K562 (cell line): ENCODE data around the gene GARIN5B. TPM values are rescaled to one million over a fixed set of nuclear protein-coding genes. Genes with fewer than 3 reads are reported as not detected.

Source experiments
- ATAC-seq: fragments of 200-7000 bp; cut with Tn5 transposase; 3 replicates; pipeline ENCODE4 v1.9.1; 2020; ENCODE audit warnings: moderate library complexity
- BruUV-seq: library from RNA; stranded (reverse); fragments of 400-500 nt; replicated peaks from 2 replicates; lab custom pipeline; 2021; lab: Mats Ljungman, UMichigan
- CTCF ChIA-PET: fragments of 300-600 bp; formaldehyde crosslinking; extraction: SDS; loops from one replicate; lab custom pipeline; 2021; ENCODE audit warnings: low intra/inter-chr PET ratio; lab: Yijun Ruan, JAX
- POLR2A ChIA-PET: fragments of 300-600, 350-650 bp; sonication (Branson Sonifier 250); formaldehyde crosslinking; extraction: SDS; loops from one replicate; lab custom pipeline; 2021; ENCODE audit warnings: antibody characterized with exemption, inconsistent platforms; lab: Yijun Ruan, JAX
- DNase-seq, 4 experiments: peaks; one replicate each; pipeline versions ENCODE4 v3.0.0 to v3.0.0-alpha.2; 2011 to 2018; ENCODE audit warnings: low spot score in 3 of 4, mixed read lengths in 3 of 4; ENCODE audit errors: extremely low read depth in 1 of 4
- FAIRE-seq: peaks from 2 replicates; lab custom pipeline; 2011; peaks lifted over from hg19 to GRCh38; lab: Jason Lieb, UNC
- H2AFZ ChIP-seq: 2 replicates; pipeline ENCODE4 v1.6.0; 2011; ENCODE audit warnings: low read depth, low read length, control low read depth, inconsistent platforms
- H3K27ac ChIP-seq: fragments of 200-600 bp; 3 replicates; pipeline ENCODE4 v1.8.0; 2011; ENCODE audit warnings: low read depth, mild to moderate bottlenecking, control low read depth, inconsistent platforms, low read length, moderate library complexity, mixed read lengths; ENCODE audit errors: extremely low read depth
- H3K27me3 ChIP-seq, 2 experiments: fragments of 300-600 bp in 1 of 2; 2 replicates in 1 of 2; 3 replicates in 1 of 2; pipeline versions ENCODE4 v1.6.0 to v1.8.0; 2011; ENCODE audit warnings: inconsistent platforms in 2 of 2, low read length in 2 of 2, mild to moderate bottlenecking in 1 of 2, mixed read lengths in 1 of 2, moderate library complexity in 1 of 2; ENCODE audit not compliant: control insufficient read depth in 2 of 2, insufficient read depth in 2 of 2
- H3K36me3 ChIP-seq: fragments of 300-600 bp; 3 replicates; pipeline ENCODE4 v1.8.0; 2011; ENCODE audit warnings: mild to moderate bottlenecking, low read length, inconsistent platforms; ENCODE audit not compliant: control insufficient read depth, insufficient read depth
- H3K4me1 ChIP-seq, 2 experiments: fragments of 200-600 bp in 1 of 2; replicated peaks in 1 of 2; 2 replicates in 1 of 2; 3 replicates in 1 of 2; pipeline versions ENCODE4 v1.5.1 to v1.8.0; 2011; ENCODE audit warnings: inconsistent platforms in 2 of 2, low read length in 2 of 2, mild to moderate bottlenecking in 1 of 2, mixed read lengths in 1 of 2, moderate library complexity in 1 of 2; ENCODE audit not compliant: control insufficient read depth in 2 of 2, insufficient read depth in 2 of 2
- H3K4me2 ChIP-seq: 2 replicates; pipeline ENCODE4 v1.6.1; 2011; ENCODE audit warnings: low read length, control low read depth, inconsistent platforms, mixed read lengths; ENCODE audit not compliant: insufficient read depth
- H3K4me3 ChIP-seq: fragments of 200-600 bp; sonication (generic), shearing (Covaris generic); 2 replicates; pipeline ENCODE4 v1.5.1; 2016; ENCODE audit warnings: control low read depth, inconsistent platforms
- H3K79me2 ChIP-seq: fragments of 200-600 bp; 3 replicates; pipeline ENCODE4 v1.8.0; 2011; ENCODE audit warnings: low read length, inconsistent platforms; ENCODE audit not compliant: control insufficient read depth, insufficient read depth
- H3K9ac ChIP-seq, 2 experiments: 2 replicates each; pipeline versions ENCODE4 v1.6.0 to v1.6.1; 2011; ENCODE audit warnings: low read depth in 2 of 2, low read length in 2 of 2, control low read depth in 1 of 2, inconsistent platforms in 1 of 2, mild to moderate bottlenecking in 1 of 2, mixed read lengths in 1 of 2; ENCODE audit not compliant: insufficient read depth in 1 of 2
- H3K9me1 ChIP-seq: one replicate; pipeline ENCODE4 v1.6.0; 2011; ENCODE audit warnings: inconsistent platforms, mild to moderate bottlenecking, low read length, moderate library complexity; ENCODE audit not compliant: control insufficient read depth, insufficient read depth
- H3K9me3 ChIP-seq: replicated peaks from 2 replicates; pipeline ENCODE4 v1.5.1; 2011; ENCODE audit warnings: low read depth, low read length, inconsistent platforms; ENCODE audit not compliant: control insufficient read depth, insufficient read depth
- H4K20me1 ChIP-seq: replicated peaks from 2 replicates; pipeline ENCODE4 v1.6.1; 2011; ENCODE audit warnings: low read length, inconsistent platforms, mixed read lengths; ENCODE audit not compliant: control insufficient read depth, insufficient read depth
- BACH1 ChIP-seq: fragments of 200-800 bp; sonication (Bioruptor generic); IDR thresholded peaks from 2 replicates; pipeline ENCODE4 v1.6.1; 2016; ENCODE audit warnings: missing genetic modification characterization, missing compliant biosample characterization
- C11orf30 ChIP-seq: fragments of 450-650 bp; IDR thresholded peaks from 2 replicates; pipeline ENCODE4 v1.6.1; 2016; ENCODE audit warnings: low read depth, mild to moderate bottlenecking
- HMBOX1 ChIP-seq: sonication (generic); IDR thresholded peaks from 2 replicates; pipeline ENCODE4 v1.6.1; 2016
- KHSRP ChIP-seq: fragments of 450-650 bp; IDR thresholded peaks from 2 replicates; pipeline ENCODE4 v1.6.1; 2017
- MAX ChIP-seq: sonication (generic); formaldehyde crosslinking; IDR thresholded peaks from 2 replicates; pipeline ENCODE4 v1.9.0; 2022; ENCODE audit warnings: mild to moderate bottlenecking, missing genetic modification reagents
- MTA3 ChIP-seq: fragments of 450-650 bp; formaldehyde crosslinking; IDR thresholded peaks from 2 replicates; pipeline ENCODE4 v1.6.1; 2017; ENCODE audit warnings: mild to moderate bottlenecking, borderline replicate concordance
- NRF1 ChIP-seq, 2 experiments: fragments of 450-650 bp; IDR thresholded peaks in 1 of 2; conservative IDR thresholded peaks in 1 of 2; 2 replicates each; pipeline ENCODE4 v1.6.1; 2014; ENCODE audit warnings: mild to moderate bottlenecking in 2 of 2
- PHB2 ChIP-seq: fragments of 450-650 bp; IDR thresholded peaks from 2 replicates; pipeline ENCODE4 v1.6.1; 2017; ENCODE audit warnings: low read depth
- RBM14 ChIP-seq: fragments of 200-400 bp; formaldehyde crosslinking; IDR thresholded peaks from 2 replicates; pipeline ENCODE4 v1.6.1; 2018; ENCODE audit warnings: low read depth, mild to moderate bottlenecking, low read length, moderate library complexity, borderline replicate concordance; ENCODE audit not compliant: insufficient read depth
- RBM34 ChIP-seq: fragments of 200-400 bp; formaldehyde crosslinking; IDR thresholded peaks from 2 replicates; pipeline ENCODE4 v1.6.1; 2018; ENCODE audit warnings: low read length, borderline replicate concordance; ENCODE audit not compliant: insufficient read depth
- SMAD2 ChIP-seq: fragments of 150-350 bp; IDR thresholded peaks from 2 replicates; pipeline ENCODE4 v1.6.1; 2014; ENCODE audit warnings: low read depth, mild to moderate bottlenecking, low read length
- SMARCC2 ChIP-seq: fragments of 450-650 bp; IDR thresholded peaks from 2 replicates; pipeline ENCODE4 v1.6.1; 2017; ENCODE audit warnings: antibody characterized with exemption, moderate library complexity, mild to moderate bottlenecking, low read depth
- TCFL5 ChIP-seq: fragments of 250-450 bp; sonication (Bioruptor Pico); conservative IDR thresholded peaks from 2 replicates; pipeline ENCODE4 v1.6.1; 2021; ENCODE audit warnings: mild to moderate bottlenecking, moderate library complexity, matching md5 sums
- TFAM ChIP-seq: fragments of 250-450 bp; sonication (Bioruptor Pico); conservative IDR thresholded peaks from 2 replicates; pipeline ENCODE4 v1.5.0; 2021; ENCODE audit warnings: mild to moderate bottlenecking, moderate library complexity
- ZBTB33 ChIP-seq: sonication (generic); formaldehyde crosslinking; IDR thresholded peaks from 2 replicates; pipeline ENCODE4 v1.8.1; 2023; ENCODE audit warnings: mild to moderate bottlenecking, missing genetic modification reagents
- WGBS: fragments of 100-300 bp; shearing (Covaris generic); methylation state at CpG from one replicate; pipeline ENCODE4 v1.1.6; 2016; ENCODE audit warnings: low coverage, mixed read lengths; ENCODE audit not compliant: insufficient coverage; ENCODE audit errors: missing lambda C conversion rate; 5-methylcytosine and 5-hydroxymethylcytosine counted together
- in situ Hi-C: fragments of 300-500 bp; cut with MboI; formaldehyde crosslinking; loops from 4 replicates; pipeline ENCODE4 v1.15.0; 2018; ENCODE audit warnings: inconsistent platforms, mixed read lengths
- intact Hi-C: fragments of 100-400 bp; cut with micrococcal nuclease; formaldehyde crosslinking; loops from 2 replicates; pipeline ENCODE4 v1.14.2; 2022
- polyA plus RNA-seq, 8 experiments: library from polyadenylated mRNA; depleted of rRNA in 4 of 8; stranded (reverse) in 5 of 8; unstranded in 3 of 8; fragments of >200 nt; fragmentation: Nextera tagmentation in 2 of 8; fragmentation: Illumina TruSeq in 1 of 8; extraction: Ambion mirVana in 2 of 8; extraction: Trizol in 1 of 8; gene quantifications; 2 replicates each; pipeline versions ENCODE4 v1.2.1 to v1.2.3, GENCODE V29; 2011 to 2014; ENCODE audit warnings: inconsistent platforms in 1 of 8, missing spikeins in 1 of 8
- total RNA-seq, 7 experiments: library from RNA; depleted of rRNA in 6 of 7; stranded (reverse); fragments of >200 nt in 6 of 7; fragmentation: Illumina TruSeq in 2 of 7; extraction: Trizol in 2 of 7; gene quantifications; 2 replicates each; pipeline versions ENCODE4 v1.2.1 to v1.2.3, GENCODE V29; 2011 to 2021; ENCODE audit warnings: low replicate concordance in 1 of 7
- TF ChIP-seq, protein P1 (sequence below): sonication (generic); formaldehyde crosslinking; IDR thresholded peaks from 2 replicates; pipeline ENCODE4 v1.8.1; 2023; ENCODE audit warnings: missing genetic modification reagents, mild to moderate bottlenecking, borderline replicate concordance

Gene GARIN5B
- total and polyA plus RNA-seq, 9 of the 15 experiments (the other 6 are each of a cell fraction or from before 2014, with no cell fraction given): not detected

- Histone ChIP-seq H3K36me3 (no peaks in the 10 kb centered on the region), H3K4me1 (peaks cover 3 to 36% of the 10 kb centered on the region in 2 experiments; a peak in 4 of 5 replicates), H3K4me3 (no peak overlapping the region), H3K27ac (no peak overlapping the region), H3K4me2 (peak overlapping the region; percentile 50), H3K27me3 (no peaks in the 10 kb centered on the region), H4K20me1 (no peaks in the 10 kb centered on the region), H3K9ac (peak overlapping the region in 1 of 2 experiments; percentile 55; a peak in 2 of 4 replicates), H2AFZ (peak overlapping the region; percentile 91), H3K9me1 (no peaks in the 10 kb centered on the region), H3K79me2 (no peaks in the 10 kb centered on the region), H3K9me3 (no peaks in the 10 kb centered on the region)
- DNase-seq (peak; percentile 63 to 78 (median 68)), ATAC-seq (peak; percentile 97), FAIRE-seq (no peak)
- ChIA-PET POLR2A (interaction anchor here (0.7 kb wide), 1 partner anchor 9 kb away, joined by 3 read pairs; no protein-coding TSS in a partner anchor), CTCF (no interaction called here)
- in situ Hi-C loops: no loop called here
- no TSS peak for BruUV-seq
- intact Hi-C loops: no loop called here
- 22% methylated on average over 21 of the region's 21 CpGs for WGBS
- TF ChIP-seq RBM34 (no peak), HMBOX1 (no peak), SMAD2 (no peak), BACH1 (tag) (no peak), RBM14 (no peak), TFAM (no peak), KHSRP (no peak), NRF1 (conservative IDR thresholded peaks at IDR 0.05 in 1 of 2, IDR thresholded peaks at IDR 0.05 in 1 of 2) (no peak), MTA3 (no peak), SMARCC2 (no peak), MAX (no peak), ZBTB33 (no peak), PHB2 (no peak), C11orf30 (no peak), TCFL5 (CRISPR knock-in tag) (no peak)
- TF ChIP-seq, protein P1, sequence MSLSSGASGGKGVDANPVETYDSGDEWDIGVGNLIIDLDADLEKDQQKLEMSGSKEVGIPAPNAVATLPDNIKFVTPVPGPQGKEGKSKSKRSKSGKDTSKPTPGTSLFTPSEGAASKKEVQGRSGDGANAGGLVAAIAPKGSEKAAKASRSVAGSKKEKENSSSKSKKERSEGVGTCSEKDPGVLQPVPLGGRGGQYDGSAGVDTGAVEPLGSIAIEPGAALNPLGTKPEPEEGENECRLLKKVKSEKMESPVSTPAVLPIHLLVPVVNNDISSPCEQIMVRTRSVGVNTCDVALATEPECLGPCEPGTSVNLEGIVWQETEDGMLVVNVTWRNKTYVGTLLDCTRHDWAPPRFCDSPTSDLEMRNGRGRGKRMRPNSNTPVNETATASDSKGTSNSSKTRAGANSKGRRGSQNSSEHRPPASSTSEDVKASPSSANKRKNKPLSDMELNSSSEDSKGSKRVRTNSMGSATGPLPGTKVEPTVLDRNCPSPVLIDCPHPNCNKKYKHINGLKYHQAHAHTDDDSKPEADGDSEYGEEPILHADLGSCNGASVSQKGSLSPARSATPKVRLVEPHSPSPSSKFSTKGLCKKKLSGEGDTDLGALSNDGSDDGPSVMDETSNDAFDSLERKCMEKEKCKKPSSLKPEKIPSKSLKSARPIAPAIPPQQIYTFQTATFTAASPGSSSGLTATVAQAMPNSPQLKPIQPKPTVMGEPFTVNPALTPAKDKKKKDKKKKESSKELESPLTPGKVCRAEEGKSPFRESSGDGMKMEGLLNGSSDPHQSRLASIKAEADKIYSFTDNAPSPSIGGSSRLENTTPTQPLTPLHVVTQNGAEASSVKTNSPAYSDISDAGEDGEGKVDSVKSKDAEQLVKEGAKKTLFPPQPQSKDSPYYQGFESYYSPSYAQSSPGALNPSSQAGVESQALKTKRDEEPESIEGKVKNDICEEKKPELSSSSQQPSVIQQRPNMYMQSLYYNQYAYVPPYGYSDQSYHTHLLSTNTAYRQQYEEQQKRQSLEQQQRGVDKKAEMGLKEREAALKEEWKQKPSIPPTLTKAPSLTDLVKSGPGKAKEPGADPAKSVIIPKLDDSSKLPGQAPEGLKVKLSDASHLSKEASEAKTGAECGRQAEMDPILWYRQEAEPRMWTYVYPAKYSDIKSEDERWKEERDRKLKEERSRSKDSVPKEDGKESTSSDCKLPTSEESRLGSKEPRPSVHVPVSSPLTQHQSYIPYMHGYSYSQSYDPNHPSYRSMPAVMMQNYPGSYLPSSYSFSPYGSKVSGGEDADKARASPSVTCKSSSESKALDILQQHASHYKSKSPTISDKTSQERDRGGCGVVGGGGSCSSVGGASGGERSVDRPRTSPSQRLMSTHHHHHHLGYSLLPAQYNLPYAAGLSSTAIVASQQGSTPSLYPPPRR (CRISPR knock-in tag): no peak
These were observed 43.3 kb downstream of the GARIN5B start for GRCh38 chr19:55319785-55320184.
